NB4 (cell line): ENCODE data around the gene CEP55.

ENCODE experiments used
- DNase-seq: peaks from one replicate; pipeline ENCODE4 v3.0.0; 2010; ENCODE audit warnings: low read depth
- H3K4me3 ChIP-seq: one replicate; pipeline ENCODE4 v1.5.1; 2011; ENCODE audit warnings: mild to moderate bottlenecking, low read depth, low read length, moderate library complexity
- CTCF ChIP-seq: IDR thresholded peaks from one replicate; pipeline ENCODE4 v1.5.1; 2012; ENCODE audit warnings: low read depth, low read length
- MAX ChIP-seq: IDR thresholded peaks from 2 replicates; pipeline ENCODE4 v1.6.1; 2011; ENCODE audit warnings: low read depth, low read length
- MYC ChIP-seq: IDR thresholded peaks from 2 replicates; pipeline ENCODE4 v1.6.1; 2011; ENCODE audit warnings: low read depth, low read length
- POLR2A ChIP-seq: IDR thresholded peaks from 2 replicates; pipeline ENCODE4 v1.6.1; 2011; ENCODE audit warnings: mild to moderate bottlenecking; ENCODE audit not compliant: insufficient read length; ENCODE audit errors: extremely low read depth

The CEP55 gene

GRCh38 chr10:93494494-93494893 lies 1.9 kb upstream of the CEP55 start:
- DNase-seq, result no peak
- no peak for TF ChIP-seq MYC
- no peak for TF ChIP-seq MAX
- TF ChIP-seq CTCF, result no peak
- no peak for TF ChIP-seq POLR2A

GRCh38 chr10:93495654-93496321 lies 624 bp upstream of the CEP55 start:
- TF ChIP-seq MYC (no peak), MAX (no peak), POLR2A (no peak), CTCF (no peak)
- peak overlapping the region; percentile 91 for H3K4me3 ChIP-seq
- DNase-seq, result peak; percentile 44

More at GRCh38 chr10:93494494-93494893, 1.9 kb upstream of the CEP55 start:
- no peak overlapping the region for H3K4me3 ChIP-seq

- no peak for DNase-seq
- peak overlapping the region; percentile 41 for H3K4me3 ChIP-seq
- TF ChIP-seq CTCF, result no peak
Observed at GRCh38 chr10:93498166-93498565, 1.8 kb downstream of the CEP55 start.

- no peak for DNase-seq
- no peak overlapping the region for H3K4me3 ChIP-seq
- TF ChIP-seq MAX, result no peak
Observed at GRCh38 chr10:93501650-93502049, 5.2 kb downstream of the CEP55 start.

- no peak overlapping the region for H3K4me3 ChIP-seq
- no peak for TF ChIP-seq CTCF
- TF ChIP-seq POLR2A, result no peak
- no peak for TF ChIP-seq MYC
- no peak for TF ChIP-seq MAX
- DNase-seq, result no peak
Observed at GRCh38 chr10:93503075-93503474, 6.7 kb downstream of the CEP55 start.

GRCh38 chr10:93505075-93505474 lies 8.7 kb downstream of the CEP55 start:
- TF ChIP-seq MYC (no peak), MAX (no peak), POLR2A (no peak), CTCF (no peak)
- no peak for DNase-seq
- H3K4me3 ChIP-seq, result no peak overlapping the region
